GM04503 (cell line): ENCODE results near the gene VWA3B.
"Not testable (repeated sequence)": the region's sequence is repeated elsewhere in the genome, so short reads cannot be mapped to it uniquely, and the experiment has no call there.

ENCODE experiments used
- DNase-seq: peaks from one replicate; pipeline ENCODE4 v3.0.0-alpha.2; 2012; ENCODE audit warnings: low read depth

Gene VWA3B

GRCh38 chr2:98086491-98087446 lies at the start of gene VWA3B:
Gene VWA3B, plus strand, starts transcription at chr2:98087167. Its CDS starts 5,926 bp downstream, at chr2:98093093.
- no peak for DNase-seq

- DNase-seq: no peak
Measured at GRCh38 chr2:98037206-98037605, 49.8 kb upstream of the VWA3B start.

- no peak for DNase-seq
Measured at GRCh38 chr2:98037666-98038336, 49.2 kb upstream of the VWA3B start.

- DNase-seq: no peak
Measured at GRCh38 chr2:98039085-98039756, 47.7 kb upstream of the VWA3B start.

GRCh38 chr2:98040331-98040939 lies 46.5 kb upstream of the VWA3B start:
- DNase-seq: no peak

GRCh38 chr2:98043101-98043500 lies 43.9 kb upstream of the VWA3B start:
- no peak for DNase-seq

GRCh38 chr2:98044730-98045129 lies 42.2 kb upstream of the VWA3B start:
- not testable (repeated sequence) for DNase-seq

- no peak for DNase-seq
Measured at GRCh38 chr2:98050070-98050469, 36.9 kb upstream of the VWA3B start.

GRCh38 chr2:98058191-98058975 lies 28.6 kb upstream of the VWA3B start:
- no peak for DNase-seq

GRCh38 chr2:98060277-98060676 lies 26.7 kb upstream of the VWA3B start:
- no peak for DNase-seq

GRCh38 chr2:98063291-98063854 lies 23.6 kb upstream of the VWA3B start:
- no peak for DNase-seq

- DNase-seq: no peak
Measured at GRCh38 chr2:98065808-98066207, 21.2 kb upstream of the VWA3B start.

GRCh38 chr2:98067160-98067559 lies 19.8 kb upstream of the VWA3B start:
- DNase-seq: no peak

- no peak for DNase-seq
Measured at GRCh38 chr2:98070081-98070480, 16.9 kb upstream of the VWA3B start.

GRCh38 chr2:98072442-98072841 lies 14.5 kb upstream of the VWA3B start:
- DNase-seq: no peak

GRCh38 chr2:98078701-98079100 lies 8.3 kb upstream of the VWA3B start:
- DNase-seq: no peak

- no peak for DNase-seq
Measured at GRCh38 chr2:98084151-98084868, 2.7 kb upstream of the VWA3B start.

GRCh38 chr2:98084869-98085238 lies 2.1 kb upstream of the VWA3B start:
- no peak for DNase-seq

GRCh38 chr2:98085649-98086048 lies 1.3 kb upstream of the VWA3B start:
- no peak for DNase-seq

- DNase-seq: no peak
Measured at GRCh38 chr2:98087447-98088020, 567 bp downstream of the VWA3B start.
